ENCODE data around the gene MAS1L. TPM values are rescaled to one million over a fixed set of nuclear protein-coding genes. Genes with fewer than 3 reads are reported as not detected.

MAS1L gene
- total and polyA plus RNA-seq, 2 donors from 2014 or later, result not detected

- FAIRE-seq (no peak), DNase-seq (no peak)
- intact Hi-C loops (cut with DNase I), result no loop called here
- Histone ChIP-seq H3K9me3 (ENCODE audit: control insufficient read depth in 2 of 3, insufficient read depth in 1 of 3, low read length in 3 of 3) (no peaks in the 10 kb centered on the region), H3K4me1 (ENCODE audit: control insufficient read depth in 2 of 3, insufficient read depth in 2 of 3, low read depth in 1 of 3, low read length in 3 of 3) (no peaks in the 10 kb centered on the region), H3K27me3 (ENCODE audit: control insufficient read depth, insufficient read depth, low read length) (no peaks in the 10 kb centered on the region), H3K27ac (ENCODE audit: low read depth in 2 of 2, low read length in 2 of 2) (no peak overlapping the region), H3K36me3 (ENCODE audit: control insufficient read depth in 2 of 3, insufficient read depth in 3 of 3, low read length in 3 of 3) (no peaks in the 10 kb centered on the region), H3K9ac (ENCODE audit: low read length in 3 of 3) (no peak overlapping the region), H3K4me3 (ENCODE audit: low read length in 3 of 3) (no peak overlapping the region)
- no peak for TF ChIP-seq CTCF (IDR thresholded peaks at IDR 0.05; ENCODE audit: borderline replicate concordance, extremely low read depth, insufficient read depth)
Observed at GRCh38 chr6:29479560-29479959, 8.2 kb downstream of the MAS1L start.

GRCh38 chr6:29478740-29479139 lies 9.0 kb downstream of the MAS1L start:
- no peak for TF ChIP-seq CTCF (IDR thresholded peaks at IDR 0.05; ENCODE audit: borderline replicate concordance, extremely low read depth, insufficient read depth)
- intact Hi-C loops (cut with DNase I), result no loop called here
- Histone ChIP-seq H3K9ac (ENCODE audit: low read length in 3 of 3) (no peak overlapping the region), H3K9me3 (ENCODE audit: control insufficient read depth in 2 of 3, insufficient read depth in 1 of 3, low read length in 3 of 3) (no peaks in the 10 kb centered on the region), H3K27me3 (ENCODE audit: control insufficient read depth, insufficient read depth, low read length) (no peaks in the 10 kb centered on the region), H3K27ac (ENCODE audit: low read depth in 2 of 2, low read length in 2 of 2) (no peak overlapping the region), H3K4me1 (ENCODE audit: control insufficient read depth in 2 of 3, insufficient read depth in 2 of 3, low read depth in 1 of 3, low read length in 3 of 3) (no peaks in the 10 kb centered on the region), H3K4me3 (ENCODE audit: low read length in 3 of 3) (no peak overlapping the region), H3K36me3 (ENCODE audit: control insufficient read depth in 2 of 3, insufficient read depth in 3 of 3, low read length in 3 of 3) (no peaks in the 10 kb centered on the region)
- DNase-seq (no peak), FAIRE-seq (no peak)

GRCh38 chr6:29477923-29478450 lies 9.8 kb downstream of the MAS1L start:
- DNase-seq (no peak), FAIRE-seq (no peak)
- Histone ChIP-seq H3K9ac (ENCODE audit: low read length in 3 of 3) (no peak overlapping the region), H3K27me3 (ENCODE audit: control insufficient read depth, insufficient read depth, low read length) (no peaks in the 10 kb centered on the region), H3K36me3 (ENCODE audit: control insufficient read depth in 2 of 3, insufficient read depth in 3 of 3, low read length in 3 of 3) (no peaks in the 10 kb centered on the region), H3K4me1 (ENCODE audit: control insufficient read depth in 2 of 3, insufficient read depth in 2 of 3, low read depth in 1 of 3, low read length in 3 of 3) (no peaks in the 10 kb centered on the region), H3K9me3 (ENCODE audit: control insufficient read depth in 2 of 3, insufficient read depth in 1 of 3, low read length in 3 of 3) (no peaks in the 10 kb centered on the region), H3K4me3 (ENCODE audit: low read length in 3 of 3) (no peak overlapping the region), H3K27ac (ENCODE audit: low read depth in 2 of 2, low read length in 2 of 2) (no peak overlapping the region)
- intact Hi-C loops (cut with DNase I), result no loop called here
- no peak for TF ChIP-seq CTCF (IDR thresholded peaks at IDR 0.05; ENCODE audit: borderline replicate concordance, extremely low read depth, insufficient read depth)

- H3K27me3 ChIP-seq (ENCODE audit: control insufficient read depth, insufficient read depth, low read length), result no peaks in the 10 kb centered on the region
- intact Hi-C loops (cut with DNase I), result no loop called here
- no peak for DNase-seq
- TF ChIP-seq CTCF (IDR thresholded peaks at IDR 0.05; ENCODE audit: borderline replicate concordance, extremely low read depth, insufficient read depth), result no peak
- no peak for FAIRE-seq
- H3K9me3 ChIP-seq (ENCODE audit: control insufficient read depth in 2 of 3, insufficient read depth in 1 of 3, low read length in 3 of 3), result no peaks in the 10 kb centered on the region
- no peak overlapping the region for H3K4me3 ChIP-seq (ENCODE audit: low read length in 3 of 3)
- H3K36me3 ChIP-seq (ENCODE audit: control insufficient read depth in 2 of 3, insufficient read depth in 3 of 3, low read length in 3 of 3), result no peaks in the 10 kb centered on the region
- H3K27ac ChIP-seq (ENCODE audit: low read depth in 2 of 2, low read length in 2 of 2), result no peak overlapping the region
- H3K9ac ChIP-seq (ENCODE audit: low read length in 3 of 3), result no peak overlapping the region
- no peaks in the 10 kb centered on the region for H3K4me1 ChIP-seq (ENCODE audit: control insufficient read depth in 2 of 3, insufficient read depth in 2 of 3, low read depth in 1 of 3, low read length in 3 of 3)
Observed at GRCh38 chr6:29474996-29475395, 12.8 kb downstream of the MAS1L start.

Data from kidney (tissue), 14 donors.